ENCODE measurements around the gene SPAG17.

GRCh38 chr1:118186026-118186425 lies 998 bp upstream of the SPAG17 start:
- no peak for TF ChIP-seq FOXK2 (IDR thresholded peaks at IDR 0.05)
- TF ChIP-seq SUZ12 (IDR thresholded peaks at IDR 0.05) = no peak
